Measurements from ENCODE around the gene DPP6. TPM values are rescaled to one million over a fixed set of nuclear protein-coding genes. Genes with fewer than 3 reads are reported as not detected.

DPP6 gene
- total and polyA plus RNA-seq, 9 of the 15 experiments (the other 6 are each of a cell fraction or from before 2014, with no cell fraction given): not detected

DNA sequence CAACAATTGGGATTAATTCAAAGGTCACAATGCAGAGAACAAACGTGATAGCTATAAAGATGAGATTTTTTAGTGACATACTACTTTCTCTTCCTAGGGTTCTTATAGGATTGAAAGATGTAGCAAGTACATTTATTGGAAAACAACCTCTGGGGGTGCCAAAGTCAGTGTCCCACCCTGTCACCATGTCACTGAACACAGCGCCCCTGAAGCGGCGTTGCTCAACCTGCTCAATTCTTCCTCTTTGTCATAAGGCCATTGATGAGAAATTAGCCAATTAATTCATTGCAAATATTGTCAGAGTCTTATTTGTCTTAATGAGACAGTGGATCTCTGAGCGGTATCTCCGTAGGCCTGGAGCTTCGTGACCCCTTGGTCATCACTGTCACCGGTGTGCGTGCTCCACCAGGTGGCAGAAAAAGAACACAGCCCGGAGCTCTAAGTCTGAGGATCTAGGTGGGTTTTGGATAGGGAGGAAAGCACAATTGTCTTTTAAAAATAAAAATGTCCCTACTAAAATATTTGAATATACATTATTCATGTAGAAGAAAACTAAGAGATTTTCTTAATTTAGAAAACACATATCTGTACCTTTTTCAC lies 588.2 kb downstream of the DPP6 start (continued):
- no peak for TF ChIP-seq CBX8 (IDR thresholded peaks at IDR 0.05; ENCODE audit: borderline replicate concordance, extremely low read depth, low read depth, low read length, poor library complexity, severe bottlenecking)
- peak; percentile 57; the same call in 1 of the 2 replicates for TF ChIP-seq STAG1 (CRISPR knock-in tag; IDR thresholded peaks at IDR 0.05; ENCODE audit: borderline replicate concordance)

DNA sequence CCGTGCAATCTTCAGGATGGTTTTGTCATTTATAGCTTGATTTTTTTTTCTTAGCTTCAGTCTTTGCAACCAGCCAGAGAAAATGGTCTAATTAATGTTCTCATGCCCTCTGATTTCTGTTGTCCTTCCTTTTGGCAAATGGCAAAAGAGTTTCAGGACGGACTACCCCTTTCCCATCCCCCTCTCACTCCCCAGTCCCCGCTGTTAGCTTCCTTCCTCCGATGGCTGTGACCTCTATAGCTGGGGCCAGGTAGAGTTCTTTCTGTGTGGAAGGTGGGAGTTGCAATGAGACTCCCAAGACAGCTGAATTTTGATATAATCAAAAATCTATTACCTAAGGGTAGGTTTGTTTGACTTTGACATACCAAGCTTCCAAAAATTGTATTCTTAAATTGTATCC lies 588.7 kb downstream of the DPP6 start:
- H3K9me1 ChIP-seq (ENCODE audit: control insufficient read depth, insufficient read depth, low read length): no peaks in the 10 kb centered on the region
- peaks cover 19 to 25% of the 10 kb centered on the region in 2 experiments for H3K27me3 ChIP-seq (ENCODE audit: control insufficient read depth in 2 of 2, insufficient read depth in 2 of 2, low read length in 2 of 2)
- no TSS peak for BruUV-seq (replicated peaks)
- no peaks in the 10 kb centered on the region for H3K9me3 ChIP-seq (replicated peaks; ENCODE audit: control insufficient read depth, insufficient read depth, low read depth, low read length)
- H2AFZ ChIP-seq (ENCODE audit: low read depth, low read length): no peak overlapping the region
- H4K20me1 ChIP-seq (replicated peaks; ENCODE audit: control insufficient read depth, insufficient read depth, low read length): no peaks in the 10 kb centered on the region
- ChIA-PET CTCF (ENCODE audit: low intra/inter-chr PET ratio) (interaction anchor here (1.4 to 4.7 kb wide), 2 partner anchors 103 to 149 kb away, joined by 3 to 53 read pairs; no protein-coding TSS in a partner anchor), POLR2A (interaction anchor here (0.8 to 2.9 kb wide), 7 partner anchors 10 to 43 kb away, joined by 3 to 15 read pairs (median 5); no protein-coding TSS in a partner anchor)
- H3K4me2 ChIP-seq (ENCODE audit: insufficient read depth, low read length): no peak overlapping the region
- no peak for TF ChIP-seq SIN3B (IDR thresholded peaks at IDR 0.05; ENCODE audit: low read depth)
- no peak for TF ChIP-seq MYC (IDR thresholded peaks at IDR 0.05; ENCODE audit: low read depth, low read length)
- TF ChIP-seq MYC (CRISPR knock-in tag; IDR thresholded peaks at IDR 0.05; ENCODE audit: borderline replicate concordance, low read depth): no peak
- no peak for TF ChIP-seq MEIS2 (IDR thresholded peaks at IDR 0.05; ENCODE audit: partially characterized antibody)
- TF ChIP-seq, protein P1, sequence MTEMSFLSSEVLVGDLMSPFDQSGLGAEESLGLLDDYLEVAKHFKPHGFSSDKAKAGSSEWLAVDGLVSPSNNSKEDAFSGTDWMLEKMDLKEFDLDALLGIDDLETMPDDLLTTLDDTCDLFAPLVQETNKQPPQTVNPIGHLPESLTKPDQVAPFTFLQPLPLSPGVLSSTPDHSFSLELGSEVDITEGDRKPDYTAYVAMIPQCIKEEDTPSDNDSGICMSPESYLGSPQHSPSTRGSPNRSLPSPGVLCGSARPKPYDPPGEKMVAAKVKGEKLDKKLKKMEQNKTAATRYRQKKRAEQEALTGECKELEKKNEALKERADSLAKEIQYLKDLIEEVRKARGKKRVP (CRISPR knock-in tag; IDR thresholded peaks at IDR 0.05): no peak
- no peak for TF ChIP-seq SP1 (CRISPR knock-in tag; IDR thresholded peaks at IDR 0.05)
- TF ChIP-seq CBFA2T3 (IDR thresholded peaks at IDR 0.05): no peak
- TF ChIP-seq DPF2 (IDR thresholded peaks at IDR 0.05): no peak
- no peak for TF ChIP-seq ZNF551 (CRISPR knock-in tag; IDR thresholded peaks at IDR 0.05)
- TF ChIP-seq ZNF134 (CRISPR knock-in tag; conservative IDR thresholded peaks at IDR 0.05): no peak
- TF ChIP-seq, protein P2, sequence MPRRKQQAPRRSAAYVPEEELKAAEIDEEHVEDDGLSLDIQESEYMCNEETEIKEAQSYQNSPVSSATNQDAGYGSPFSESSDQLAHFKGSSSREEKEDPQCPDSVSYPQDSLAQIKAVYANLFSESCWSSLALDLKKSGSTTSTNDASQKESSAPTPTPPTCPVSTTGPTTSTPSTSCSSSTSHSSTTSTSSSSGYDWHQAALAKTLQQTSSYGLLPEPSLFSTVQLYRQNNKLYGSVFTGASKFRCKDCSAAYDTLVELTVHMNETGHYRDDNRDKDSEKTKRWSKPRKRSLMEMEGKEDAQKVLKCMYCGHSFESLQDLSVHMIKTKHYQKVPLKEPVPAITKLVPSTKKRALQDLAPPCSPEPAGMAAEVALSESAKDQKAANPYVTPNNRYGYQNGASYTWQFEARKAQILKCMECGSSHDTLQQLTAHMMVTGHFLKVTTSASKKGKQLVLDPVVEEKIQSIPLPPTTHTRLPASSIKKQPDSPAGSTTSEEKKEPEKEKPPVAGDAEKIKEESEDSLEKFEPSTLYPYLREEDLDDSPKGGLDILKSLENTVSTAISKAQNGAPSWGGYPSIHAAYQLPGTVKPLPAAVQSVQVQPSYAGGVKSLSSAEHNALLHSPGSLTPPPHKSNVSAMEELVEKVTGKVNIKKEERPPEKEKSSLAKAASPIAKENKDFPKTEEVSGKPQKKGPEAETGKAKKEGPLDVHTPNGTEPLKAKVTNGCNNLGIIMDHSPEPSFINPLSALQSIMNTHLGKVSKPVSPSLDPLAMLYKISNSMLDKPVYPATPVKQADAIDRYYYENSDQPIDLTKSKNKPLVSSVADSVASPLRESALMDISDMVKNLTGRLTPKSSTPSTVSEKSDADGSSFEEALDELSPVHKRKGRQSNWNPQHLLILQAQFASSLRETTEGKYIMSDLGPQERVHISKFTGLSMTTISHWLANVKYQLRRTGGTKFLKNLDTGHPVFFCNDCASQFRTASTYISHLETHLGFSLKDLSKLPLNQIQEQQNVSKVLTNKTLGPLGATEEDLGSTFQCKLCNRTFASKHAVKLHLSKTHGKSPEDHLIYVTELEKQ (CRISPR knock-in tag; IDR thresholded peaks at IDR 0.05): no peak
- TF ChIP-seq, protein P3, sequence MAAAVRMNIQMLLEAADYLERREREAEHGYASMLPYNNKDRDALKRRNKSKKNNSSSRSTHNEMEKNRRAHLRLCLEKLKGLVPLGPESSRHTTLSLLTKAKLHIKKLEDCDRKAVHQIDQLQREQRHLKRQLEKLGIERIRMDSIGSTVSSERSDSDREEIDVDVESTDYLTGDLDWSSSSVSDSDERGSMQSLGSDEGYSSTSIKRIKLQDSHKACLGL (CRISPR knock-in tag; IDR thresholded peaks at IDR 0.05; ENCODE audit: borderline replicate concordance, poor library complexity, severe bottlenecking): no peak
- intact Hi-C loops (cut with micrococcal nuclease): loop anchor here (1.0 kb wide), 3 partner anchors 57 to 148 kb away; no protein-coding TSS in a partner anchor
- H3K36me3 ChIP-seq (ENCODE audit: control insufficient read depth, insufficient read depth, low read length): no peaks in the 10 kb centered on the region
- ATAC-seq: no peak; the same call in 2 of the 3 replicates
- no peak overlapping the region for H3K4me3 ChIP-seq
- no peaks in the 10 kb centered on the region for H3K79me2 ChIP-seq (ENCODE audit: control insufficient read depth, insufficient read depth, low read length)
- in situ Hi-C loops (cut with MboI): loop anchor here (5.0 kb wide), 1 partner anchor 101 kb away; no protein-coding TSS in a partner anchor
- no peak overlapping the region for H3K27ac ChIP-seq (ENCODE audit: extremely low read depth, low read depth, low read length)
- no peak for DNase-seq (ENCODE audit: extremely low read depth in 1 of 4, low spot score in 3 of 4)
- H3K4me1 ChIP-seq (replicated peaks in 1 of 2; ENCODE audit: control insufficient read depth in 2 of 2, insufficient read depth in 2 of 2, low read length in 2 of 2): no peaks in the 10 kb centered on the region
- H3K9ac ChIP-seq (ENCODE audit: insufficient read depth in 1 of 2, low read depth in 2 of 2, low read length in 2 of 2): no peak overlapping the region
- WGBS (ENCODE audit: insufficient coverage, low coverage, missing lambda C conversion rate): 17% methylated on average over 4 of the region's 4 CpGs
- FAIRE-seq: no peak
